CD4-positive, alpha-beta T cell treated with Interleukin-17A for 1 hour (primary cell): ENCODE data around the gene MOV10.

Experiments used
- DNase-seq: peaks from one replicate; pipeline ENCODE4 v3.0.0-alpha.2; 2020

The MOV10 gene

GRCh38 chr1:112675728-112676381 lies 1.4 kb downstream of the MOV10 start:
- DNase-seq: no peak

- no peak for DNase-seq
Observed at GRCh38 chr1:112676543-112676942, 2.1 kb downstream of the MOV10 start.

- DNase-seq: no peak
Observed at GRCh38 chr1:112677501-112677900, 3.0 kb downstream of the MOV10 start.

GRCh38 chr1:112678605-112679004 lies 4.1 kb downstream of the MOV10 start:
- DNase-seq: no peak

GRCh38 chr1:112685913-112686312 lies 11.5 kb downstream of the MOV10 start:
- no peak for DNase-seq

- DNase-seq: no peak
Observed at GRCh38 chr1:112686417-112686816, 12.0 kb downstream of the MOV10 start.

- DNase-seq: no peak
Observed at GRCh38 chr1:112686835-112687234, 12.4 kb downstream of the MOV10 start.

- no peak for DNase-seq
Observed at GRCh38 chr1:112687361-112687760, 12.9 kb downstream of the MOV10 start.

GRCh38 chr1:112687785-112688496 lies 13.5 kb downstream of the MOV10 start:
- DNase-seq: no peak

GRCh38 chr1:112688781-112689193 lies 14.3 kb downstream of the MOV10 start:
- DNase-seq: no peak

GRCh38 chr1:112689196-112689841 lies 14.9 kb downstream of the MOV10 start:
- no peak for DNase-seq

GRCh38 chr1:112689842-112690237 lies 15.4 kb downstream of the MOV10 start:
- DNase-seq: no peak

- no peak for DNase-seq
Observed at GRCh38 chr1:112692681-112693080, 18.2 kb downstream of the MOV10 start.

GRCh38 chr1:112693821-112694220 lies 19.4 kb downstream of the MOV10 start:
- no peak for DNase-seq

GRCh38 chr1:112694363-112694929 lies 20.0 kb downstream of the MOV10 start:
- no peak for DNase-seq

GRCh38 chr1:112695276-112695675 lies 20.8 kb downstream of the MOV10 start:
- DNase-seq: no peak

GRCh38 chr1:112696578-112697314 lies 22.3 kb downstream of the MOV10 start:
- no peak for DNase-seq

GRCh38 chr1:112697781-112698201 lies 23.3 kb downstream of the MOV10 start:
- DNase-seq: no peak

GRCh38 chr1:112698366-112699310 lies 24.2 kb downstream of the MOV10 start:
- DNase-seq: no peak

GRCh38 chr1:112699425-112700144 lies 25.1 kb downstream of the MOV10 start:
- no peak for DNase-seq
